Islet precursor cell (in vitro differentiated cells): ENCODE results near the gene C1QTNF8.
A peak's percentile ranks its signal among the peaks of the same experiment; 100 is the strongest.
"Not testable (repeated sequence)": the region's sequence is repeated elsewhere in the genome, so short reads cannot be mapped to it uniquely, and the experiment has no call there.

Experiments used
- DNase-seq: peaks from one replicate; pipeline ENCODE4 v3.0.0-alpha.2; 2018

Gene C1QTNF8

GRCh38 chr16:1107731-1108130 is 11.7 kb upstream of the C1QTNF8 start:
- no peak for DNase-seq

DNA sequence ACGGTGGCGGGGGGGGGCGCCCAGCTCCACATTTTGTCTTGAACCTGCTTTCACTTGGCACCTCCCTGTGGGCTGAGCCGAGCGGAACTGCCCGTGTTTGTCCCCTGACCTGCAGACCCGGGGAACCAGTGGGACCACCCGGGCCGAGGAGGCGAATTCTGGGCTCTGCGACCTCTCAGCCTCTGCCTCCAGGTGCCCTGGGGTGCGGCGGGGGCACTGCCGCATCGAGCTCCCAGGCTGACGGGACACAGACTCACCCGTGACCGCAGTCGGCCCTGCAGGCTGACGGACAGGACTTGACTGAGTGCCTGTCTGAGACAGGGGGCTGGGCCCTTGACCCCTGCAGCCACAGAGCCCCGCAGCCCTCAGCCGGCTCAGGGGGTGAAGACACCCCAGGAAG is 11.1 kb upstream of the C1QTNF8 start:
- DNase-seq: no peak

DNA sequence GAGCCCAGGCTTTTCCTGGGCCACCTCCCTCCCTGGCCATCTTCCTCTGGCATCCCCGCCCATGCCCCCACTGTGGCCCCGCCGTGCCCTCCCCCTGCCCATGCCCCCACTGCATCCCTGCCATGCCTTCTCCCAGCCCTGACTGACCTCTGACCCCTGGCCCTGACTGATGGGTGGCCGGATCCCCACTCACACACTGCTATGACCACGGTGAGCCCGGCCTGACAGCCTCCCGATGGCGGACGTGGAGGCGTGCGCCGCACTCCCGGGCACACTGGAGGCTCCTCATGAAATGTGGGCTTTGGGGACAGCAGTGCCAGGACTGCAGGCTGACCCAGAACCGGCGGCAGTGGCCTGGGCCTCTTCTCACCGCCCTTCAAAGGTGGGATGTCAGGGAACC is 10.6 kb upstream of the C1QTNF8 start:
- DNase-seq: no peak

- DNase-seq: peak; percentile 82
Observed at GRCh38 chr16:1105888-1106620, 10.0 kb upstream of the C1QTNF8 start.

DNA sequence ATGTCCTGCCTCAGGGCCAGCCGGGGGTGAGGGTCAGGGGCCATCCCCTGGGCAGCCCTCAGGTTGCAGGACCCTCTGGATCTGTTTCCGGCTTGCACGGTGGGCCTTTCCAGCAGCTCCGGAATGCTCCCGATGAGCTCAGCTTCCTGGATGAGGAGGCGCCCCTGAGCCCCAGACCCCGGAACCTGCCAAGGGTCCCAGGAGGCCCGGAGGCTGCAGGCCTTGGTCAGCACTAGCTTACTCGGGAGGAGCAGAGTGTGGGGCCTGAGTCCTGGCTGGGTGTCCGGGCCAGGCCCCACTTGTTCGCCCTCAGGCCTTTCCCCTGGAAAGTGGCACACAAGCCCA is 7.6 kb upstream of the C1QTNF8 start:
- no peak for DNase-seq

- peak; percentile 80 for DNase-seq
Observed at GRCh38 chr16:1102921-1103635, 7.0 kb upstream of the C1QTNF8 start.

DNA sequence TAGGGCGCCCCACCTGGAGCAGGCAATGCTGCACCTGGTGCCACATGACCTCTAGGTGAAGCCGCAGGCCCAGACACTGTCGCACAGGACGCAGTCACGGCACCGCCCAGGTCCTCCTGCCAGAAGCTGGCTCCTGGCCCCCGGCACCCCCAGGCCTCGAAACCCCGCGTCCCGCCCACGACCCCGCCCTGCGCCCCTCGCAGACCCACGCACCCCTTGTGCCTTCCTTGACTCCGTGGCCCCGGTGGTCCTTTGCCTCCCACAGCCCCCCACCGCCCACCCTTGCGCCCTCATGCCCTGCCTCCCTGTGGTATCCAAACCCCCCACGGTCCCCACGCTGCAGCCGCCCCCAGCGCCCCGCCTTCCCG is 6.3 kb upstream of the C1QTNF8 start:
- DNase-seq: no peak

DNA sequence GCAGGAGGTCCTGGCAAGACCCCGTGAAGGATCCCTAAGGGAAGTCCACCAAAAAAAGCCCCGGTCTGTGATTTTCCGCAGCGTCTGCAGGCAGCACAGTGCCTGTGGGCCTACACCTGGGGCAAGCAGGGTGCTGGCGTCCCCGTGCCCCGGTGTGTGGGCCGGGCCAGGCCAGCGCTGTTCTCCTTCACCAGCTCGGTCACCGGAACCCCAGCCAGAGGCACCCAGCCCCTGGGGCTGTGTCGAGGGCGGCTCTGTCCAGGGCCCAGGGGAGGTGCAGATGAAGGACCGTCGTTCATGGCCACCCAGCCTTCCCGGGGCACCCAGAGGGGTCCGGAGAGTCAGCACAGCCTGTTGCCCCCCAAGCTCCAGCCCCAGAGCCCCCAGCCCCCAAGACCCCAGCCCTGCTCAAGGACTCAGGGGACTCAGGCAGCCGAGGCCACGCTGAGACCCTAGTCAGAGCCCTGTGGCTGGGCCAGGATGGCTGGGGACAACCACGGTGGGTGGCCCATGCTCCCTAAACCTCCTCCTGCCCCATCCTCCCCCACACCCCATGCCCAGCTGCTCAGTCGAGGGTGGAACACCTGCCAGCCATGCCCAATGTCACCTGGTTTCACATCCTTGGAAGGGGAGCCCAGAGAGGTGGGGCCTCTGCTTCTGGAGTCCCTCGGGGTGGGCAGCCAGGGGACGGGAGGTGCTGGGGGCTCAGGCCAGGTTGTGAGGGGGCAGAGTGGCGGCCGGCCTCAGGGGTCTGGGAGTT is 5.7 kb upstream of the C1QTNF8 start:
- no peak for DNase-seq

- DNase-seq: no peak
Observed at GRCh38 chr16:1101133-1101532, 5.1 kb upstream of the C1QTNF8 start.

- no peak for DNase-seq
Observed at GRCh38 chr16:1100084-1100800, 4.2 kb upstream of the C1QTNF8 start.

GRCh38 chr16:1099189-1100083 is 3.4 kb upstream of the C1QTNF8 start:
- DNase-seq: no peak

DNA sequence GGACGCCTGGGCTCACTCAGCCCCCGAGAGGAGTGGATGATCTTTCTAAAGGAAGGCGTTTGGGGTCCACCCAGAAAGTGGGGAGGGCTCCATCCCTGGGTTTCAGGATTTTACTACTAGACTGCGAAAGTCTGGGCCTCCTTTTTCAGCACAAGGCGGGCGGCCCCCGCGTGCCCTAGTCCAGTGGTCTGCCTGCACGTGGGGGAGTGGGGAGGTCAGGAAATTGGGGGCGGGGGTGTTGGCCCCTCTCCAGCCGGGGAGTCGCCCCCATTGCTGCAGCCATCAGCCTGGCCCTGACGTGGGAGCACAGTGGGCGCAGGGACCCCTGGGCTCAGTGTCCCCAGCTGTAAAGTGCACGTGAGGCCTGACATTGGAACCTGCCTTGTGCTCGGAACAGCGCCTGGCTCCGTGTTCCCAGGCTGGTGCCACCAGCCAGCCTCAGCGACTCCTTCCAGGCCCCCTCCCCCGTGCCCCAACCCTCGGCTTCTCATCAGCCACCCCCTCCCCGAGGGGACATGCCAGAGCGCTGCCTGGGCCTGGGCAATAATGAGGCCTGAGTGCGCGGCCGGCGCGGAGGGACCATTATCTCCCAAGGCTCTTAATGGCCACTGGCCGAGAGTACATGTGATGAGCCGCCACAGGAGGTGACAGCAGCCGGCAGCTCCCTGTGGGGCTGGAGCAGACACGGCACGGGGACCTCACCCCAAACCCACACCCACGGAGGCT is 2.4 kb upstream of the C1QTNF8 start:
- DNase-seq: no peak

- no peak for DNase-seq
Observed at GRCh38 chr16:1097800-1098199, 1.8 kb upstream of the C1QTNF8 start.

GRCh38 chr16:1097156-1097555 is 1.1 kb upstream of the C1QTNF8 start:
- no peak for DNase-seq

DNA sequence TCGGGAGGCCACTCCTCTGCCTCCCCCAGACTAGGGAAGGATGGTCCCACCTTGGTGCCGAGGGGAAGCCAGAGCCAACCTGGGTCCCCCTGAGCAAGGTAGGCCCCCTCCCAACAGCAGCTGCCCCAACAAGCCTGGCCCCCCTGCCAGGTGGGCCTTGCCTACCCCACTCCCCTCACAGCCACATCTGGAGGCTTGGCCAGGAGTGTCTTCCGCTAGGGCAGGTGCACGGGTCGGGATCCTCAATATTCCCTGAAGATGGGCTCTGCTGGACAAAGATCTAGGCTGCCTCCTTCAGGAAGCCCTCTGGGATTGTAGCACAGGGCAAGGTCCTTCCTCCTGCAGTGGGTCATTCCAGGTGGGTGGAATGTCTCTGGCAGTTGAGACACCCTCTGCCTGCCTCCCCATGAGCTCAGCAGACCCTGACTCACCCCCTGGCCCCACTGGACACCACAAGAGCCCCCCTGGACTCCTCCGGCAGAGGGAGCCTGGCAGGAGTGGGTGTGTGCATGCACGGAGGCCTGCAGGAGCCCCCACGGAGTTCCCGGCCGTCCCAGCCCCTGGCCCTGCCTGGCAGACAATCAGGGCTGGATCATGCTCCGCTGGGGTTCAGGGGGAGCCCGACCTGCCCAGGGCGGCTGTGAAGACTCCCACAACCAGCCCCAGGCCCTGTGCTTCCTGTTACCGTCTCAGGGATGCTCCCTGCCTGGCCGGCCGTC is 435 bp downstream of the C1QTNF8 start:
- DNase-seq: no peak

DNA sequence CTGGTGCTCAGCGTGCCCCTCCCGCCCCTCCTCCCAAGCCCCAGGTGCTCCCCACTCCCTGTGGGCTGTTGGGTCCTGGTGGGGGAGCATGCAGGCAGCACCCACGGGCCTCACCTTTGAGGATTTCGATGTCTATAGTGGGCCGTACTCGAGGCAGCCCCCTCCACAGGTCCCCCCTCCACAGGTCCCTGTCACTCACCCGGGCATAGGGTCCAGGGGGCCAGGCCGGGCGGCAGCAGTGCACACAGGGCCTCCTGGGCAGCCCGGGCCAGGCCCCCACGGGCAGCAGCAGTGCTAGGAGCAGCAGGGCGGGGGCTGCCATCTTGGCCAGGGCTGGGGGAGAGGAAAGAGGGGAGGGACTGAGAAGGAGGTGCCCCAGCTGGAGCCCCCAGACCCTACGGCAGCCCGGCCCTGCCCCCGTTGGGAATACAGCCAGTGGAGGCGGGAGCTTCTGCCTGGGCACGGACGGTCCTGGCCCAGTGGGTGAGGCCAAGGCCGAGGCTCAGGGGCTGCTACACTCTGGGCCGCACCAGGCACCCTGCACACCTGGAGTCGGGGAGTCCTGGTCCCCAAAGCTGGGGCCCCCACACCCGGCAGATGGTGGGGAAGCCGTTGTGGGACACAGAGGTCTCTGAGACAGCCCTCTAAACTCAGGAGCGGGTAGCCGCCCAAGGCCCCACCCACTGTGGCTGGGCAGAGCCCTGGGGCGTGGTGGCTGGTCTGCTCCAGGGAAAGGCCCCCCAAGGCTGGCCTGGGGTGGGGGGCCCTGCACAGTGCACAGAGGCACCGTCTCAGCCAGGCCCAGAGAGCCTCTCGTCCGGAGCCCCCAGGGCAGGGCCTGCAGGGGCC is 1.2 kb downstream of the C1QTNF8 start:
- no peak for DNase-seq

- no peak for DNase-seq
Observed at GRCh38 chr16:1094124-1094479, 1.9 kb downstream of the C1QTNF8 start.

- DNase-seq: no peak
Observed at GRCh38 chr16:1093284-1094123, 2.5 kb downstream of the C1QTNF8 start.

- not testable (repeated sequence) for DNase-seq
Observed at GRCh38 chr16:1092685-1093283, 3.3 kb downstream of the C1QTNF8 start.
